ENCODE measurements around the gene FAM219A.
"Not testable (repeated sequence)": the region's sequence is repeated elsewhere in the genome, so short reads cannot be mapped to it uniquely, and the experiment has no call there.

Gene FAM219A

GRCh38 chr9:34443976-34444375 lies 14.4 kb downstream of the FAM219A start:
- DNase-seq (ENCODE audit: low spot score) = no peak

GRCh38 chr9:34443533-34443932 lies 14.8 kb downstream of the FAM219A start:
- no peak for DNase-seq (ENCODE audit: low spot score)

GRCh38 chr9:34442770-34443169 lies 15.6 kb downstream of the FAM219A start:
- DNase-seq (ENCODE audit: low spot score) = no peak

- DNase-seq (ENCODE audit: low spot score) = no peak
These were observed 18.4 kb downstream of the FAM219A start for GRCh38 chr9:34440017-34440416.

- DNase-seq (ENCODE audit: low spot score) = not testable (repeated sequence)
These were observed 19.9 kb downstream of the FAM219A start for GRCh38 chr9:34438465-34438864.

GRCh38 chr9:34437926-34438307 lies 20.5 kb downstream of the FAM219A start:
- DNase-seq (ENCODE audit: low spot score) = not testable (repeated sequence)

GRCh38 chr9:34437006-34437925 lies 21.1 kb downstream of the FAM219A start:
- peak; percentile 73 for DNase-seq (ENCODE audit: low spot score)

- DNase-seq (ENCODE audit: low spot score) = no peak
These were observed 26.7 kb downstream of the FAM219A start for GRCh38 chr9:34431667-34432066.

- DNase-seq (ENCODE audit: low spot score) = peak; percentile 53
These were observed 27.4 kb downstream of the FAM219A start for GRCh38 chr9:34430843-34431437.

- DNase-seq (ENCODE audit: low spot score) = peak; percentile 78
These were observed 29.9 kb downstream of the FAM219A start for GRCh38 chr9:34428325-34428958.

- DNase-seq (ENCODE audit: low spot score) = no peak
These were observed 31.9 kb downstream of the FAM219A start for GRCh38 chr9:34426347-34427074.

GRCh38 chr9:34419716-34420504 lies 38.5 kb downstream of the FAM219A start:
- DNase-seq (ENCODE audit: low spot score) = no peak

- no peak for DNase-seq (ENCODE audit: low spot score)
These were observed 40.6 kb downstream of the FAM219A start for GRCh38 chr9:34417734-34418133.

GRCh38 chr9:34413231-34413852 lies 45.0 kb downstream of the FAM219A start:
- peak; percentile 22 for DNase-seq (ENCODE audit: low spot score)

GRCh38 chr9:34412336-34412735 lies 46.0 kb downstream of the FAM219A start:
- no peak for DNase-seq (ENCODE audit: low spot score)

- no peak for DNase-seq (ENCODE audit: low spot score)
These were observed 49.2 kb downstream of the FAM219A start for GRCh38 chr9:34409154-34409553.

- DNase-seq (ENCODE audit: low spot score) = peak; percentile 51
These were observed 50.2 kb downstream of the FAM219A start for GRCh38 chr9:34408173-34408572.

GRCh38 chr9:34406219-34406618 lies 52.2 kb downstream of the FAM219A start:
- no peak for DNase-seq (ENCODE audit: low spot score)

- DNase-seq (ENCODE audit: low spot score) = no peak
These were observed 52.7 kb downstream of the FAM219A start for GRCh38 chr9:34405719-34406118.

GRCh38 chr9:34403554-34404380 lies 54.6 kb downstream of the FAM219A start:
- peak; percentile 81 for DNase-seq (ENCODE audit: low spot score)
